ENCODE results near the gene ALDOA.
"Not testable (repeated sequence)": the region's sequence is repeated elsewhere in the genome, so short reads cannot be mapped to it uniquely, and the experiment has no call there.

DNA sequence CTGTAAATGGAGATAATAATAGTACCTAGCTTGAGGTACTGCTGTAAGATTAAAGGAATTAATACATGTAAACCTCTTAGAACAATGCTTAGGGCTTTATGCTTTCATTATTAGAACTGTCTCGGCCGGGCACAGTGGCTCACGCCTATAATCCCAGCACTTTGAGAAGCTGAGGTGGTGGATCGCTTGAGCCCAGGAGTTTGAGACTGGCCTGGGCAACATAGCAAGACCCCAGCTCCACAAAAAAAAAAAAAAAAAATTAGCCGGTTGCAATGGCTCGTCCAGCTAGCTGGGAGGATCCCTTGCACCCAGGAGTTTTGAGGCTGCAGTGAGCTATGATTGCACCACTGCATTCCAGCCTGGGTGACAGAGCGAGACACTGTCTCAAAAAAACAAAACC is 49.3 kb downstream of the ALDOA start:
- not testable (repeated sequence) for TF ChIP-seq CTCF, POLR2A, POLR2AphosphoS5 (IDR thresholded peaks at IDR 0.05)
